Measurements from ENCODE around the gene BICRA. TPM values are rescaled to one million over a fixed set of nuclear protein-coding genes. Genes with fewer than 3 reads are reported as not detected.

BICRA gene
- total and polyA plus RNA-seq, 2 of the 8 experiments (the other 6 are each of a cell fraction or from before 2014, with no cell fraction given), result 1.5 to 29.2 TPM

DNA sequence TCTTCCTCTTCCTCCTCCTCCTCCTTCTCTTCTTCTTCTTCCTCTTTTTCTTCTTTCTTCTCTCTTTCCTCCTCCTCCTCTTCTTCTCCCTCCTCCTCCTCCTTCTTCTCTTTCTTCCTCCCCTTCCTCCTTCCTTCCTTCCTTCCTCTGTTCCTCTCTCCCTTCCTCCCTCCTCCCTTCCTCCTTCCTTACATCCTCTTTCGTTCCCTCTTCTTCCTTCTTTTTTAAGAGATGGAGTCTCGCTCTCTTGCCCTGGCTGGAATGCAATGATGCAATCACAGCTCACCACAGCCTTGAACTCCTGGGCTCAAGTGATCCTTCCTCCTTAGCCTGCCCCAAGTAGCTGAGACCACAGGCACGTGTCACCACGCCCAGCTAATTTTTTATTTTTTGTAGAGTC is 117.5 kb downstream of the BICRA start (continued):
- TF ChIP-seq, protein P1, sequence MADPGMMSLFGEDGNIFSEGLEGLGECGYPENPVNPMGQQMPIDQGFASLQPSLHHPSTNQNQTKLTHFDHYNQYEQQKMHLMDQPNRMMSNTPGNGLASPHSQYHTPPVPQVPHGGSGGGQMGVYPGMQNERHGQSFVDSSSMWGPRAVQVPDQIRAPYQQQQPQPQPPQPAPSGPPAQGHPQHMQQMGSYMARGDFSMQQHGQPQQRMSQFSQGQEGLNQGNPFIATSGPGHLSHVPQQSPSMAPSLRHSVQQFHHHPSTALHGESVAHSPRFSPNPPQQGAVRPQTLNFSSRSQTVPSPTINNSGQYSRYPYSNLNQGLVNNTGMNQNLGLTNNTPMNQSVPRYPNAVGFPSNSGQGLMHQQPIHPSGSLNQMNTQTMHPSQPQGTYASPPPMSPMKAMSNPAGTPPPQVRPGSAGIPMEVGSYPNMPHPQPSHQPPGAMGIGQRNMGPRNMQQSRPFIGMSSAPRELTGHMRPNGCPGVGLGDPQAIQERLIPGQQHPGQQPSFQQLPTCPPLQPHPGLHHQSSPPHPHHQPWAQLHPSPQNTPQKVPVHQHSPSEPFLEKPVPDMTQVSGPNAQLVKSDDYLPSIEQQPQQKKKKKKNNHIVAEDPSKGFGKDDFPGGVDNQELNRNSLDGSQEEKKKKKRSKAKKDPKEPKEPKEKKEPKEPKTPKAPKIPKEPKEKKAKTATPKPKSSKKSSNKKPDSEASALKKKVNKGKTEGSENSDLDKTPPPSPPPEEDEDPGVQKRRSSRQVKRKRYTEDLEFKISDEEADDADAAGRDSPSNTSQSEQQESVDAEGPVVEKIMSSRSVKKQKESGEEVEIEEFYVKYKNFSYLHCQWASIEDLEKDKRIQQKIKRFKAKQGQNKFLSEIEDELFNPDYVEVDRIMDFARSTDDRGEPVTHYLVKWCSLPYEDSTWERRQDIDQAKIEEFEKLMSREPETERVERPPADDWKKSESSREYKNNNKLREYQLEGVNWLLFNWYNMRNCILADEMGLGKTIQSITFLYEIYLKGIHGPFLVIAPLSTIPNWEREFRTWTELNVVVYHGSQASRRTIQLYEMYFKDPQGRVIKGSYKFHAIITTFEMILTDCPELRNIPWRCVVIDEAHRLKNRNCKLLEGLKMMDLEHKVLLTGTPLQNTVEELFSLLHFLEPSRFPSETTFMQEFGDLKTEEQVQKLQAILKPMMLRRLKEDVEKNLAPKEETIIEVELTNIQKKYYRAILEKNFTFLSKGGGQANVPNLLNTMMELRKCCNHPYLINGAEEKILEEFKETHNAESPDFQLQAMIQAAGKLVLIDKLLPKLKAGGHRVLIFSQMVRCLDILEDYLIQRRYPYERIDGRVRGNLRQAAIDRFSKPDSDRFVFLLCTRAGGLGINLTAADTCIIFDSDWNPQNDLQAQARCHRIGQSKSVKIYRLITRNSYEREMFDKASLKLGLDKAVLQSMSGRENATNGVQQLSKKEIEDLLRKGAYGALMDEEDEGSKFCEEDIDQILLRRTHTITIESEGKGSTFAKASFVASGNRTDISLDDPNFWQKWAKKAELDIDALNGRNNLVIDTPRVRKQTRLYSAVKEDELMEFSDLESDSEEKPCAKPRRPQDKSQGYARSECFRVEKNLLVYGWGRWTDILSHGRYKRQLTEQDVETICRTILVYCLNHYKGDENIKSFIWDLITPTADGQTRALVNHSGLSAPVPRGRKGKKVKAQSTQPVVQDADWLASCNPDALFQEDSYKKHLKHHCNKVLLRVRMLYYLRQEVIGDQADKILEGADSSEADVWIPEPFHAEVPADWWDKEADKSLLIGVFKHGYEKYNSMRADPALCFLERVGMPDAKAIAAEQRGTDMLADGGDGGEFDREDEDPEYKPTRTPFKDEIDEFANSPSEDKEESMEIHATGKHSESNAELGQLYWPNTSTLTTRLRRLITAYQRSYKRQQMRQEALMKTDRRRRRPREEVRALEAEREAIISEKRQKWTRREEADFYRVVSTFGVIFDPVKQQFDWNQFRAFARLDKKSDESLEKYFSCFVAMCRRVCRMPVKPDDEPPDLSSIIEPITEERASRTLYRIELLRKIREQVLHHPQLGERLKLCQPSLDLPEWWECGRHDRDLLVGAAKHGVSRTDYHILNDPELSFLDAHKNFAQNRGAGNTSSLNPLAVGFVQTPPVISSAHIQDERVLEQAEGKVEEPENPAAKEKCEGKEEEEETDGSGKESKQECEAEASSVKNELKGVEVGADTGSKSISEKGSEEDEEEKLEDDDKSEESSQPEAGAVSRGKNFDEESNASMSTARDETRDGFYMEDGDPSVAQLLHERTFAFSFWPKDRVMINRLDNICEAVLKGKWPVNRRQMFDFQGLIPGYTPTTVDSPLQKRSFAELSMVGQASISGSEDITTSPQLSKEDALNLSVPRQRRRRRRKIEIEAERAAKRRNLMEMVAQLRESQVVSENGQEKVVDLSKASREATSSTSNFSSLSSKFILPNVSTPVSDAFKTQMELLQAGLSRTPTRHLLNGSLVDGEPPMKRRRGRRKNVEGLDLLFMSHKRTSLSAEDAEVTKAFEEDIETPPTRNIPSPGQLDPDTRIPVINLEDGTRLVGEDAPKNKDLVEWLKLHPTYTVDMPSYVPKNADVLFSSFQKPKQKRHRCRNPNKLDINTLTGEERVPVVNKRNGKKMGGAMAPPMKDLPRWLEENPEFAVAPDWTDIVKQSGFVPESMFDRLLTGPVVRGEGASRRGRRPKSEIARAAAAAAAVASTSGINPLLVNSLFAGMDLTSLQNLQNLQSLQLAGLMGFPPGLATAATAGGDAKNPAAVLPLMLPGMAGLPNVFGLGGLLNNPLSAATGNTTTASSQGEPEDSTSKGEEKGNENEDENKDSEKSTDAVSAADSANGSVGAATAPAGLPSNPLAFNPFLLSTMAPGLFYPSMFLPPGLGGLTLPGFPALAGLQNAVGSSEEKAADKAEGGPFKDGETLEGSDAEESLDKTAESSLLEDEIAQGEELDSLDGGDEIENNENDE (IDR thresholded peaks at IDR 0.05; ENCODE audit: insufficient replicate concordance, low read length), result no peak
- TF ChIP-seq CEBPB (IDR thresholded peaks at IDR 0.05; ENCODE audit: low read depth, low read length) (no peak), RBBP5 (IDR thresholded peaks at IDR 0.05; ENCODE audit: borderline replicate concordance, low read depth, low read length) (no peak), YY1 (IDR thresholded peaks at IDR 0.05; ENCODE audit: low read depth, low read length) (no peak), MAFK (IDR thresholded peaks at IDR 0.05; ENCODE audit: low read depth, low read length) (no peak), TCF12 (IDR thresholded peaks at IDR 0.05; ENCODE audit: low read depth, low read length) (no peak), JUN (IDR thresholded peaks at IDR 0.05; ENCODE audit: low read depth, low read length) (no peak), SIRT6 (IDR thresholded peaks at IDR 0.05; ENCODE audit: low read length) (no peak)

All from H1 (cell line).